HG02610 (cell line): ENCODE data around the gene IL20RA.
A peak's percentile ranks its signal among the peaks of the same experiment; 100 is the strongest.

Experiments
- ATAC-seq: cut with Tn5 transposase; IDR thresholded peaks from one replicate; pipeline ENCODE4 v1.9.1; 2021; ENCODE audit warnings: mild to moderate bottlenecking, moderate library complexity; ENCODE audit not compliant: unreplicated experiment

Gene IL20RA

DNA sequence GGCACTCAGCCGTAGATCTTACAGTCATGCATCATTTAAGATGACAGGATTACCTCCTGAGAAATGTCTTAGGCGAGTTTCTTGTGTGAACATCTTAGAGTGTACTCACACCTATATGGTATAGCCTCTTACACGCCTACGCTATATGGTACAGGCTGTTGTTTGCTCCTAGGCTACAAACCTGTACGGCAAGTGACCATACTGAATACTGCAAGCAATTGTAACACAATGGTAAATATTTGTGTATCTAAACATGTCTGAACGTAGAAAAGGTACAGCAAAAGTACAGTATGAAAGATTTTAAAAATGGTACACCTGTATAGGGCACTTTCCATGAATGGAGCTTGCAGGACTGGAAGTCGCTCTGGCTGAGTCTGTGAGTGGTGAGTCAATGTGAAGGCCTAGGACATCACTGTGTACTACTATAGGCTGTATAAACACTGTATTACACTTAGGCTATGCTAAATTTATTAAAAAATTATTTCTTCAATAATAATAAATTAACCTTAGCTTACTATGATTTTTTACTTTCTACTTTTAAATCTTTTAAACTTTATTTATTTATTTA lies 541 bp upstream of the IL20RA start:
- ATAC-seq = no peak

- no peak for ATAC-seq
Observed at GRCh38 chr6:137043710-137044365, 927 bp downstream of the IL20RA start.

GRCh38 chr6:137040393-137040792 lies 4.4 kb downstream of the IL20RA start:
- ATAC-seq = no peak

- no peak for ATAC-seq
Observed at GRCh38 chr6:137039010-137039409, 5.8 kb downstream of the IL20RA start.

DNA sequence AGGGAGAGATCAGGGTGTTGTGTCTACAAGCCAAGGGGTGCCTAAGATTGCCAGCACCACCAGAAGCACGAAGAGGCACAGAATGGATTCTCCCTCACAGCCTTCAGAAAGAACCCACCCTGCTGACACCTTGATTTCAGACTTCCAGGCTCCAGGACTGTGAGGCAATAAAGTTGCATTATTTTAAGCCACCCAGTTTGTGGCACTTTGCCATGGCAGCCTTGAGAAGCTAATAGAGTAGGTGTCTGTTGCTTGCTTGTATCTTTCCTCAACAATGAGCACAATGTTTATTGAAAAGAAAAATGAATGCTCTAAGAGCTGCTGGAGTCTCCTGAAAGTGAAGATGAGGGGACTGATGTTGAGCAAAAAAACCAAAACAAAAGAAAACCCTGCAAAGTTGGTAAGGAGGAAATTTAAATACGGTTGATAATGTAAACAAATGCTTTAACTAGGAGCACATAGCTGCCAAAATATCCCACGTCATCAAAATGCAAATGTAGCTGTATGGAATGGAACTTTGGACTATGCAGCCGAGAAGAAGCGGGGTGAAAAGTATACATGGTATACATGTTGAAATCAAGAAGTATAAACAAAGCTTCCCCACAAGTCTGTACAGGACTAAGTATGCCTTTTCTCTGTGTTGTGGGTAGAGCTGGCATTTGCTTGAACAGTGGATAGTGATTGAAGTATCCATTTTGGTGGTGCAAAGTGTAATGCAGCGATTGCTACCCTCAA lies 8.0 kb downstream of the IL20RA start:
- ATAC-seq = no peak

DNA sequence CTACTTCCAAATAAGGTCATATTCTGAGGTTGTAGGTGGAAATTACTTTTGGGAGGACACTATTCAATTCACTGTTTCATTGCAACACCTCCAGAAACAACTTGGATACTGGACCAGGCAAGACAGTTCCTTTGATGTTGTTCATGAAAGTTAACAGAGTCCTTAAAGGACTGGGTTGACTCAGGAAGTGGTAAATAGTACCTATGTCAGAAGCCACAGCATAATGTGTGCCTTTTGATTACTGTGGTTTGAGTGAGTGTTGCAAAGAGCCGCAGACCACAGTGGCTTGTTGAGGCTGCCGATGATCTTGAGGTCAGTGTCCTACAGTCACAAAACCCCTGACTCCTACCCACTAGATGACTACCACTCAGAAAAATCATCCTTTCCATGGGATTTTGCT lies 10.9 kb downstream of the IL20RA start:
- peak; percentile 100 for ATAC-seq

DNA sequence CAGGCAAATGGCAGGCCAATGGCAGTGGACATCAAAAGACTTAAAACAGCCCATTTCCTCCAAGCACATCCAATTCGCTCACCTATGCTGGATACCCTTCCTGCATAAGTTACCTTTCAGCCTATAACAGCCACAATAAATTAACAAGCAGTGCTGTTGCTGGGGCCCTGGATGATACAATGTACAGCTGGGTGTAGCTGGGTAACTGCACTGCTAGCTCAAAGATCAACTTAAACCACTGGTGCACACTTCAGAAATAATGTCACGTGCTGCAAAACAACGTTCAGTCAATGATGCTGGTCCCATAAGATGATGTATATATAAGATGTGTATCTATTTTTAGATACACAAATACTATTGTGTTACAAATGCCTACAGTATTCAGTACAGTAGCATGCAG lies 13.6 kb downstream of the IL20RA start:
- ATAC-seq = no peak

DNA sequence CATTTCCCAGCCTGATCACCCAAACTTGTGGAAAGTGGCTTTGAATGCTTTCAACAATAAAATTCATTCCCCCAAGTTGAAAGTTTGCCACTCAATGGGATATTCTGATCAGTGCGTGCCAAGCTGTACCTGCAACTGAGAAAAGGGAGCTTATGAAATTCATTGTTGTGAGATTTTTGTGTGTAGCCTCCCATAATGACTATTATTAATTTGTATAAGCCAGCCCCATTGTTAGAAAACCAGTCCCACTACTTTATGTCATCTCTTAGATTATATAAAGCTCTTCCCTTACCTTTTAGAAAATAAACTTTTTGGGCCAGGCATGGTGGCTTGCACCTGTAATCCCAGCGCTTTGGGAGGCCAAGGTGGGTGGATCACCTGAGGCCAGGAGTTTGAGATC lies 15.9 kb downstream of the IL20RA start:
- ATAC-seq = no peak

DNA sequence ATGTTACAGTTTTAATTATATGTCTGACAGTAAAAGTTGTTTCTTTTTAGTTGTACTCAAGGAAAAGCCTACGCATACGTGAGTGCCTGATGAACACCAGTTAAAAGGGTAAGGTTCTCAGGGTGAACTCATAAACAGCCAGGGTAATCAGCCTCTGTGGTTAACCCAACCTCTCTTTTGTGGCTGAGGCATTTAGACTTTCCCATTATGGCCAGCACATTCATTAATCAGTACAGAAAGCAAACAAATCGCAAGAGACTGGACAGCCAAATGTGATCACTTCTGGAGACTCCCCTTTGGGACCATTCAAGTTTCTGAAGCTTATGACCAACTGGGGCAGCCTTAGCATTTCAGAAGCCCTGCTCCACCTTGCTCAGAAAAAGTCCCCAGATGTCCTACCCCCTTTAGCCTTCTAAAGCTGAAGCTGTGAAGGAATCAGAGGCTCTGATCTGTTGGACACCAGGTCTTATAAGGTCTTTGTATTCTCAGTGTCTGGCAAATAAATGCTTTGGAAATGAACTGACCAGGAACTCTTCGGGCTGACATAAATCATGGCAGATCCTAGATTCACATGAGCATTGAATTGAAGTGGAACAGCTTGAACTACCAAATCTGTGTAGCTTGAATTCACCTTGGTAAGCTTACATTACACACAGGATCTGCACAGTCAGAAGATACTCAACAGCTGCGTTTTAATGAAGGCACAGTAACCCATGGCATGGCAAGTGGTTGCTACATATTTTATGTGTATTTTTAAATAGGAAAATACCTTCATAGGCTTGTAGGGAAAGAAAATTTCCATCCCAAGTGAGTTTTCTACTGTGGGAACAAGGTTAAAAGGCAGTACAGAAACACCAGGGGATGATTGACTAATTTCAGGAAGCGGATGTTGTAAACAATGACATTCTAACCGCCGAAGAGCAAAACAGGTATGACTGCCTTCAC lies 18.7 kb downstream of the IL20RA start:
- peak; percentile 48 for ATAC-seq

GRCh38 chr6:137024237-137024990 lies 20.4 kb downstream of the IL20RA start:
- ATAC-seq = no peak

GRCh38 chr6:137020776-137021175 lies 24.0 kb downstream of the IL20RA start:
- no peak for ATAC-seq

DNA sequence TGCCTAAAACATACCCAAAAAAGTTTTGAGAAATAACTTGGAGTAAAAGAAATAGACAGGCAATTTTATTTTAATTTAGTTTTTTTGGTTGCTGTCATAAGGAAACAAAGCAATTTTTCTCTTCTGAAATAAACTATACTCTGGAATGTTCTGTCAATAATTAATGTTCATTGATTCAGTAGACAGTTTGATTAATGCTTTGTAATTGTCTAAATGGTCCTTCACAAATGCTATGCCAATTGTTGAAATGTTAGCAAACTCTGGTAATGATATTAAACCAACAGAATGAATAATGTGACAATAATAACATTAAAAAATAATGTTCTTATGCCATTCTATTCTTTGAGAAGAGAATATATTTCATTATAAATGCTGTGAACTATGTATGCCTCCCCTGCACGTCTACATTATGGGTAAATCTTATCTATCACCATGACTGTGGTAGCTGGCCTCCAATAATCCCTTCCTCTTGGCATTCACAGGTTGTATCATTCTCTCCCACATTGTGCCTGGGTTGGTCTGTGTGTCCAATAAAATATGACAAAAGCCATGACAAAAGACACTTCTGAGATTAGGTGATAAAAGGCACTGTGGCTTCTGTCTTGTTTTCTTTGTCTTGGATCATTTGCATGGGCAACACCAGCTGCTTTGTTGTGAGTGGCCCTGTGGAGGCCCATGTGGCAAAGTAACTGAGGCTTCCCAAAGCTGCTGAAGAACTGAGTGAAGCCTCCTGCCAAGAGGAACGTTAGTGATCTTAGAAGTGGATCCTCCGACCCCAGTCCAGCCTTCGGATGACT lies 25.1 kb downstream of the IL20RA start:
- no peak for ATAC-seq

- ATAC-seq = no peak
Observed at GRCh38 chr6:137017081-137017480, 27.7 kb downstream of the IL20RA start.

- no peak for ATAC-seq
Observed at GRCh38 chr6:137016356-137016755, 28.4 kb downstream of the IL20RA start.

DNA sequence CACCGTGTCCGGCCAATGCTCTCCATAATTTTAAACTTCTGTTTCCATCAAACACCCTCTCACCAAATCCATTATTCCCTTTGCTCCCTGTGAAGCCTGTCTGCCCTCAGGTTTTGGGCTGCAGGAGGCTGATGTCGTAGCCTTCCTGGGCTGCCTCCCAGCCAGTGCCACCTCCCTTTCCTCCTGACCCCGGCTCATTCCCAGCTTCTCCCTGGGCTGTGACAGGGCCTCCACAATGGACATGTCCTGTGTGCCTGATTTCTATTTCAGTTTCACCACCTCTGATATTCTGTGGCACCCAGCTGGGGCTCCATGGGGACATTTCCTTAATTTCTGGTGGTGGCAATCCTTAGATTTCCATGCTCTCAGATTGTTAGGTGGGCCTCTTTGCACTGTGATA lies 28.8 kb downstream of the IL20RA start:
- ATAC-seq = no peak

- no peak for ATAC-seq
Observed at GRCh38 chr6:137013738-137014602, 30.8 kb downstream of the IL20RA start.

GRCh38 chr6:137013031-137013430 lies 31.7 kb downstream of the IL20RA start:
- ATAC-seq = no peak

GRCh38 chr6:137011406-137011805 lies 33.4 kb downstream of the IL20RA start:
- ATAC-seq = no peak
